T follicular helper cell (primary cell): ENCODE data around the gene CDH12.
"Not testable (repeated sequence)": the region's sequence is repeated elsewhere in the genome, so short reads cannot be mapped to it uniquely, and the experiment has no call there.

ENCODE experiments used
- DNase-seq: peaks from one replicate; pipeline ENCODE4 v3.0.0-alpha.2; 2020; ENCODE audit warnings: low read depth

Gene CDH12

DNA sequence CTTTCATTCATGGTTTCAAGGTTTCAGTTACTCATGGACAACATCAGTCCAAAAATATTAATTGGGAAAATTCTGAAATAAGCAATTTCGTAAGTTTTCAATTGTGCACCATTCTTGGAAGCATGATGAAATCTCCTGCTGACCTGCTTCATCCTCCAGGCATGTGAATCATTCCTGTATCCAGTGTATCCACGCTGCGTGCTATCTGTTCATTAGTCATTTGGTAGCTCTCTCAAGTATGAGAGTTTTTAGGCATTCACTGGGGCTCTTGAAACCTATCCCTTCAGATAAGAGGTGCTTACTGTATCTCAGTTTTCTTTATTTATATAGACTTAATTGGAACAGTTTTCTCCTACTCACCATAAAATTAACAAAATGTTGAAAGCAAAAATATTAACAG lies 293.0 kb downstream of the CDH12 start:
- no peak for DNase-seq

DNA sequence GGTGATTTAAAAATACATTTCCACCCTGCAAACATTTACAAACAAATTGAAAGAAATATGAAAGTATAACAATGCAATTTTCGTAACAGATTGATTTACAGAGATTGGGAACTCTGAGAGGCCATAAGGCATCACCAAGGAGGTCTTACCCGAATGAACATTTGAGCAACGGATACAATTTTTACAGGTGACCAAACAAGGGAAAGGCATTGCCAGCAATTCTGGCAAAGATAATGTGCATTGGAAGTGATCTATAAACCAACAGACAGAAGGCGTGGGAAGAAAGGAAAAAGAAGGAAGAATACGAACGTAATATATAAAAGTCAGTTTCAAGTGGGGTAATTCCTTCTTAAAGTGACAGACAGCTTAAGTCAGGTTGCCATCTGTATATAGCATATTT lies 295.9 kb downstream of the CDH12 start:
- DNase-seq, result no peak

DNA sequence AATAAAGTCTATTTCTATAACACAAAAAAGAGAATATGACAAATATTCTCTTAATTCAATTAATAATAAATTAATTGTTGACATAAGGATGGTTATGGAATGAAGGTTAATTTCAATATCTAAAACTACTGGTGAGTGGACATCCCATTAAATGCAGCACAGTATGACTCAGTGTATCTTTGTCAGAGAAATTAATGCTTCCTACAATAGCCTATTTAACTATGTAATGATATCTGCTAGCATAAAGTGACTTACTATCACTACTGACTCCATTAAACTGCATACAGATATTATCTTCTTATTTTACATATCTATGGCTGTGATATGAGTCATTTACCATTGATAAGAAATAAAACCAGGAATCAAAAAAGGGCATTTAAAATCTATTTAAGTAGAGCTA lies 298.7 kb downstream of the CDH12 start:
- no peak for DNase-seq

DNA sequence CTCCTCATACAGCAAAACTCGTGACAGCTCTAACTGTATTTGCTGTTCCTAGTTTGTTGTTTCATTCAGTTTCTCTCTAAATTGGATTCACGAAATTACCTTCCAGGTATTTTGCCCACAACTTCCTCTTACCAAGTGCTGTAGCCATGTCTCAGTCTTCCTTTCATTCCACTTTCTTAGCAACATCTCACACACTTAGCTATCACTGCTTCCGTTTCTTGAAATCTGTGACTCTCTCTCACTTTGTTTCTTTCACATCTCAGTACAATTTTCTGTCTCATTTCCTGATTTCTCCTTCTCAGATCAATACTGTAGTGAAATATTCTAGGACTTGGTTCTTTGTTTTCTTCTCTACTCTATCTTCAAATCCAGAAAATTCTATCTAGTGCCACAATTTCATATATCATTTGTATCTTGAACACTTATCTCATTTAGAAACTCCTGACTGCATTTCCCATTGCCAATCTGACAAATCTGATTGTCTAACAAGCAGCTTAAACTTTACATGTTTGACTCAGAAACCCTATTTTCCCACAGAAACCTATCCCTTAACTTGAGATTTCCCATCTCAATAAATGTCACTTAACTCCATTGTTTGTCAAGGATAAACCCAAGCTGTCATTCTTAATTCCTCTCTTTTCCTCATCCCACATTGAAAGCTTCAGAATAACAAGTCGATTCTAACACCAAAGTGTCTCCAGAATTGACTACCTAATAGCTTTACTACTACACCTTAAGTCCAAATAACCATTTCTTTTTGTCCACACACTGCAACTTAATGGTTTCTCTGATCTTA lies 303.1 kb downstream of the CDH12 start:
- no peak for DNase-seq

DNA sequence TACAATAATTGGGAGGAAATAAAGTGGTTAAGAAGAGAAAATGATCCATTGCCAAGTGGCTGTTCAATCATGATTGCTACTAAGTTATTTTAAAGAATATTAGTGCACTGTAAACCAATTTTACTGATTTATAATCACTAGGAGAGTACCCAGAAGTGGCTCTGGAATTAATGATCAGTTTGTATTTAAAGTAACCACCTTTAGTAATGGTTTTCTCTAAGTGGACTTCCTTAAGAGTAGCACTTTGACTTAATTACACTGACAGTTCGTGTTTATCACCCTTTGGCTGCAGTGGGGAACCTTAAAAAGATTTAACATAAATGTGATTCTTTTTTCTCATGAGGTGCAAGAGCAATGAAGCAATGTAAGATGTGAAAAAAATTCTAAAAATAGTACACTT lies 310.8 kb downstream of the CDH12 start:
- no peak for DNase-seq

DNA sequence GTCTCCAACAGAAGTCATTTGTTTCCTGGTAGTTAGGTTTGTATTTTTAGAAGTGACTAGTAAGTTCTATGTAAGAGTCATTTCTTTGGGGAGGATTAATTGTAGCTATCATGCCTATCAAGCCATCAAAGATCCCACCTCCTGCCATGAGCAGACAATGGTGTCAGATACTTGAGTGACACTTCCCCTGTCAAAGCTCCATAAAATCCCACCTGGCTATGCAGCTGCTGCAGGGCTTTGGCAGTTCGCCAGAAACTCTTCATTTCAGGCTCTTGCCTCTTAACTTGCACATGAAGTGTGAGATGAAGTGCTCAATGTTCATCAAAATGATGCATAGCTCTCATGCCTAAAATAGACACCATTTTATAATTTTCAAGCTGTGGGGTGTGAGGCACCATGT lies 312.1 kb downstream of the CDH12 start:
- DNase-seq, result no peak

DNA sequence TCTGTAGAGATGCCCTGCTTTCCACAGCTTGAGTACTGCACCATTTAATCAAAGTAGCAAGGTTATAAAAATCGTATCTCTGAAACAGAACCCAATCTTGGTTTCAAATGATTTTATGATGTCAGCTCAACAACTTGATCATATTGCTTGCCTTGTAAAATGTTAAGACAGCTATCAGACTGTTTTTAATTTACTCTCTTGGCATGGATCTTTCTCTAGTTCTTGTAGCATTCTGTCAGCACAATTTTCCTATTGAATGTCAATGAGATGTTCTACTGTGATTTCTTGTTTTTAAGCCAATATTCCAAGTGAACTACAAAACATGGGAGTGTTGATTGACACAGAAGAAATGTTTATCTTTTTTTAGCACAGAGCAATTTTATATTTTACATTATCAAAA lies 313.4 kb downstream of the CDH12 start:
- DNase-seq, result no peak

DNA sequence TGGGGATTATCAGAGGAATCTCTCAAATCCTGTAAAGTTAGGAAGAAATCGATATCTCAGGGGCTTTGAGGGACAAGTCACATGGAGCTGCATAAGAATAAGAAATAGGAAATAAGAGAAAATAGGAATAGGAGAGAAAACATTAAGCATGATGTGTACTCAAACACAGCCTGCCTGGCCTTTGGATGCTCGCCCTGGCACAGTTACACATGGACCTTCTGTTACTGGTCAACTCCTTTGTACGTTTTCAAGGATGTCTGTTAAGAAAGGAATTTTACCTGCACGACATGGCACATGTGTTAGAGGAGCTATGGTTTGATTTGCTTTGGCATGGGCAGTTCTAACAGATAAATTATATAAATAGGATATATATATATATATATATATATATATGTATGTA lies 321.2 kb downstream of the CDH12 start:
- no peak for DNase-seq

DNA sequence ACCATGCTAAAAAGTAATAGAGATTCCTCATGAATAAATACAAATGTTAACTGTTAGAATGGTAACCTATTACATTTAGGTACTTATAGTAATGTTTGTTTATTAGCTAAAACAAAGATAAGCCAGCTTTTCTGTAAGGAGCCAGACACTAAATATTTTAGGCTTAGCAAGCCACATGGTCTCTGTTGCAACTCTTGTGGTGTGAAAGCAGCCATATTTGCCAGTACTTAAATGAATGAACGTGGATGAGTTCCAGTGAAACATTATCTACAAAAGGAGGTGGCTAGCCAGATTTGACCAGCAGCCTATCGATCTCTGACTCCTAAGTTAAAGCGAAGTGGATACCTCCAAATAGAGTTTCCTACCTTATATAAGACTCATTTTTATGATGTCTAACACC lies 331.6 kb downstream of the CDH12 start:
- no peak for DNase-seq

DNA sequence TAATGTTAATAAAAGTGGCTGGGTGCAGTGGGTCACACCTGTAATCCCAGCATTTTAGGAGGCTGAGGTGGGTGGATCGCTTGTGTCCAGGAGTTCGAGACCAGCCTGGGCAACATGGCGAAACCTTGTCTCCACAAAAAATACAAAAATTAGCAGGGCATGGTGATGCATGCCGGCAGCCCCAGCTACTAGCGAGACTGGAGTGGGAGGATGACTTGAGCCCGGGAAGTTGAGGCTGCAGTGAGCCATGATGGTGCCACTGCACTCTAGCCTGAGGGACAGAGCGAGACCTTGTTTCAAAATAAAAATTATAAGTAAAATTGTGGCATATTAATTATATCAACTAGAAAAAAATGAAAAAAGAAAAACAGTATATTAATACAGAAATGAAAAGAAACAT lies 336.6 kb downstream of the CDH12 start:
- not testable (repeated sequence) for DNase-seq

DNA sequence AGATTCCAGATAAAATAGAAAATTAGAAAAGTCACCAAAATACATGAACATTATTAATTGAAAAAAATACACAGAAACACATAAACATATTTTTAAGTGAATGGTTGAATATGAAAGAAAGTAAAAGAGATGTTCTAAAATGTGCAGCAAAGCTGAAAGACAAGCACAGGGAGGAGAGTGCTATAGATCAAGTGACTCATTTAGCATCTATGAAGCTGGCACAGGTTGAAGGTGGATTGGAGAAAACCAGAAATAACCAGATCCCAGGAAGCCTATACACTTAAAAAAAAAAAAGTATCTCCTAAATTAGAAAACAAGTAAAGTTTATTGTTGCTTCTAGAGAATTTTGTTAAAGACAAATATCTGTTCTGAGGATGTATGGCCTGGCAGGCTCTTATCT lies 338.9 kb downstream of the CDH12 start:
- no peak for DNase-seq

DNA sequence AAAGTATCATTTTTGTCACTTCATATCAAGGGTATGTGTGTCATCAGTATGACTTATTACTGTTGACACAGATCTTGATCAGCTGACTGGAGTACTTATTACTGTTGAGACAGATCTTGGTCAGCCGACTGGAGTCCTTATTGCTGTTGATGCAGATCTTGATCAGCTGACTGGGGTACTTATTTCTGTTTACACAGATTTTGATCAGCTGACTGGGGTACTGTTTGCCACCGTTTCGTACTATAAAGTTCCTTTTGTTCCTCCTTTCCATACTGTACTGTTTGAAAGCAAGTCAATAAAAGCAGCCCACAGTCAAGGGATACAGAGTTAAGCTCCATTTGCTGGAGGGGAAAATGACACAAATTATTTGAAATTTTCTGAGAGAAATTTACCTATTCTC lies 347.3 kb downstream of the CDH12 start:
- DNase-seq, result no peak

DNA sequence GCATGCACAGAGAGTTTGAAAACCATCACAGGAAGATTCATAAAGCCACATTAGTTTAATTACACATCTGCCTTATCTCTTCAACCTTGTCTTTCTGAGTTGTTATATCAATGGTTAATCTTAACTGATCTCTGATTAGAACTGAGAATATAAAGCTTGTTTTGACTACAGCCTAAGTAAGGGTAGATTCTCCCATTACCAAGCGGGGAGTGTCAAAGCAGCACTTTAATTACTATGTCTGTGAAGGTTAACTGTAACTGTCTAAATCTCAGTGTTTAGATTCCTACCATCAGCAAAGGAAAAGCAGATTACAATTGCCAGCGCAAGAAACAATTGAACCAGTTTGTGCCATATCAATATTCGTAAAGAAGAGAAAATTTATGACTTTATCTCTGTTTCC lies 348.7 kb downstream of the CDH12 start:
- DNase-seq, result no peak

DNA sequence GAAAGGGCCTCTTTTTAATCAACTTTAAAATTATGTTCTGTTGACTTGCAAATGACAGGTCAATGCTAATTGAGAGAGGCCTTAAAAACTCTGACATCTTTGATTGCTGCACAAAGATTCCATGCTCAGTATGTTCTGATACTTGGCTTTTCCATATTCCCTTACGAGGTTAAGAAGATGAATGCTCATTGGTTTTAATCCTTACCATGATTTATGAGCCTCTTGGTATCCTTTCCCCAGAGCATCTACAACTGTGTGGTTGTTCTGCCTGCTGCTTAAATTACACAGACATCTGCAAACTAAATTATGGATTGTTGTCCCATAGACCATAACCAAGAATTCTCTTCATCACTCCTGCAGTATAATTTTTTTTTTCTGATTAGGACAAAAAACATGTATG lies 352.6 kb downstream of the CDH12 start:
- DNase-seq, result no peak

DNA sequence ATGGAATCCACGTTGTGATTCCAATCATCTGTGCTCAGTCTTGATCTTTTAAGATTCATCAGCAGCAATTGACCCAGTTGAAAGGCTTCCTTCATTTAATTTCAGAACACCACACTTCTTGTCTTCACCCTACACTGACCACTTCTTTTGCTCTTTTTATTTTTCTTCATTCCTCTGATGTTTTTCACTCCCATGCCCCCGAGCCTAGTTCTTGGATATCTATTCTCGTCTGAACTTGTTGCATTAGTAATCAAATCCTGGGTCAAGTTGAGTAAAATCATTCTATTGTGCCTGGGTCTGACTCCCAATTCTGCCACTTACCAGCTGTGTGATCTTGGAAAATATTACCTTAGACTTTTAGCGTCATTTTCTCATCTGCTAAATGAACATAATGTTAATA lies 356.5 kb downstream of the CDH12 start:
- no peak for DNase-seq

DNA sequence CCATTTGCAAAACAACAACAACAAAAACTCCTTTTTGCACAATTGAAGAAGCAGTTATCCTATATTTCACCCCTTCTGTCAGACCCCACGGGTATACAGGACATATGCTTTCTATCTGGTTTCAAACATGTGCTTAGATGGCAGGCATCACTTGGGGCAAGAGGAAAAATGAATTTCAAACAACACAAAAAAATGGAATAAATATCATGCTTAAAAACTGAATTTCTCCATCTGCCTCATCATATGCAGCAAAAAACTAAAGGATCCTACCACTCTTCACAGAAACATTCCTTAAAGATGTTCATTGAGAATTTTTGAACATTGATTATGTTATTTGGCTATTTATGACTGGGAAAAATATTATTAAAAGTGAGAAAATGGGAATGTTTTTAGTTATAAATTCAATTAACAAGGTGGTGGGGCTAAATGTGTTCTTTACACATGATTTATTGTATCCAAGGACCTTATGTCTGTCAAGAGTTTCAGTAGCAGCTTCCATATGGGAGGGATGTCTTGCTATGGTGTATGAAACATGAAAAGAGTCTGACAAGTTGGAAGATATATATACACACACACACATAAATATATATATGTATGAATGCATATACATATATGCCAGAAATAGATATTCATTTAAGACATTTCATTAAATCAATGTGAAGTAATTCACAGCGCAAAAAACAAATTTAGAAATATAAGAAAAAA lies 358.0 kb downstream of the CDH12 start:
- DNase-seq, result no peak

DNA sequence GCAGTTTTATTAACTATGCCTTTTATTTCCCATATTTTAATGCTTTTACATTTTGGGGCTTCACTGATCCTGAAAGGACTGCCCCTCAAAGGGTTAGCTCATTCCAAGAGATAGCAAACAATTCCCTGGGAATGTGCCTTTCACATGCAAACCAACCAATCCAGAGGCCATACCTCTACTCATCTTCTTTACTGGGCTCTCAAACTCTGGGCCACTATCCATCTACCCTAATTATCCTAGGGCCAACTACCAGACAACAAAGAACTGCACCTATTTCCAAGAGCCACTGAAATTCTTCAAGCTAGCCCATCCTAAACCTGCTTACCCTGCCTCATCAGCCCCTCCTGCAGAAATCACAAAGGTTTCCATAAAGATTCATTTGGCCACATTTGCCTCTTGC lies 364.7 kb downstream of the CDH12 start:
- no peak for DNase-seq

DNA sequence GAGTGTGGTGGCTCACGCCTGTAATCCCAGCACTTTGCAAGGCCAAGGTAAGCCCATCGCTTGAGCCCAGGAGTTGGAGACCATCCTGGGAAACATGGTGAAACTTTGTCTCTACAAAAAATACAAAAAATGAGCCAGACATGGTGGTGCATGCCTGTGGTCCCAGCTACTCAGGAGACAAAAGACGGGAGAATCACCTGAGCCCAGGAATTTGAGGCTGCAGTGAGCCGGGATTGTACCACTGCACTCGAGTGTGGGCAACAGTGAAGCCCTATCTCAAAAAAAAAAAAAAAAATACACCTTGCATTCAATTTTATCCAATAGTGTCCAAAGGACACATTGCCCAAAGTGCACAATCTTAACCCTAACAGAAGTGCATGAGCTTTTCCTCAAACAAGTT lies 372.8 kb downstream of the CDH12 start:
- DNase-seq, result no peak

DNA sequence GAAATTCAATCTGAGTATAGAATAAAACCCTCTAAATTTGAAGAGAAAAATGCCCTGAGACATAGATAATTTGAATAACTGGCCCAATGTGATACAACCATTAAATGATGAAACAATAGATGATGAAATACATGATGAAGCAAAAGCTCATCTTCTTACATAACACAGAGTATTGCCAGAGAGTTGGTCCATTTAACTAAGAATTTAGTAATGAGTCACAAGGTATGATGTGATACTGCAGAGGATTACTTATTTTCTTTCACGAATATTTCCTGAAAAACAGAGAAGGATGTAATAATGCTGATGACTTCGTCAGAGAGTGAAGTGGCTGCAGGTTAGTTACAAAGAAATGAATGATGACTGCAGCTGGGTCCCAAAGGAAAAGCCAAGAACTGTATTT lies 379.3 kb downstream of the CDH12 start:
- no peak for DNase-seq

DNA sequence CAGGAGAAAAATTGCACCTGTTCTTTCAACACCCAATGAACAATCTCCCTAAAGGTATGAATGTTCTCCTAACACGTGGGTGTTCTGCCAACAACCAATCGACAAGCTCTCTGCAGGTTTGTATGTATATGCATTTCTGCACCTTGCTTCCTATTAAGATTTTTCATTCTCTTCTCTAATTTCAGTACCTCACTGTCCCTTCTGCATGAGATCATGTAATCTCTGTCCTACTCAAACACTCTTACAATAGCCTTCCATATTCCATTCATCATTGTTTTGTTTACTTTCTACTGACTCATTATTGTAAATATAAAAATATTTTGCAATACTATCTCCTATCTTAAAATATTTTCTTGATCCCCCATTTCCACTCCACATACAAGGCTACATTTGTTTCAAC lies 382.0 kb downstream of the CDH12 start:
- no peak for DNase-seq

DNA sequence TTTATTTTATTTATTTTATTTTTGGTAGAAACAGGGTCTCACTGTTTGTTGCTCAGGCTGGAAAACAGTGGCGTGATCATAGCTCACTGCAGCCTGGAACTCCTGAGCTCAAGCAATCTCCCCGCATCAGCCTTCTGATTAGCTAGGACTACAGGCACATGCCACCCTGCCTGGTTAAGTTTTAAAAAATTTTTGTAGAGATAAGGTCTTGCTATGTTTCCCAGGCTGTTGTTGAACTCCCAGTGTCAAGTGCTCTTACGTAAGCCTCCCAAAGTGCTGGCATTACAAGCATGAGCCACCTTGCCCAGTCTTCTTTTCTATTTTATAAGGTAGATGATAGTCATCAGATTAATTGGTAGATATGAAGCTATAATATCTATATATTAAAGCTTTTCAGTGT lies 382.7 kb downstream of the CDH12 start:
- DNase-seq, result no peak

DNA sequence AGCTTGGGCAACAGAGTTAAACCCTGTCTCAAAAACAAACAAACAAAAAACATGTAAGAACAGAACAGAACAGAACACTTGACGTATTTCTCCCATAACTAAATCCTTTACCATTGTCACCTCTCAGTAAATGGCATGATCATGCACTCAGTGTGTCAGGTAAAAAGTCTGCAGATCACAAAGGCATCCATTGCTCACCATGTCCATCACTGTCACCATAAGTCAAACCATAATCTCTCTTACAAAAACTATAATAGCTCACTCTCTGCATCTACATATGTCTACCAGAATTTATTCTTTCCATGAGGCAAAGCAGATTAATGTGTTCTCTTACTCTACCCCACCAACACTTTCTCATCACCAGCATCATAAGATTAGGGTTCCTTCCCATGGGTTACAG lies 387.5 kb downstream of the CDH12 start:
- DNase-seq, result no peak

DNA sequence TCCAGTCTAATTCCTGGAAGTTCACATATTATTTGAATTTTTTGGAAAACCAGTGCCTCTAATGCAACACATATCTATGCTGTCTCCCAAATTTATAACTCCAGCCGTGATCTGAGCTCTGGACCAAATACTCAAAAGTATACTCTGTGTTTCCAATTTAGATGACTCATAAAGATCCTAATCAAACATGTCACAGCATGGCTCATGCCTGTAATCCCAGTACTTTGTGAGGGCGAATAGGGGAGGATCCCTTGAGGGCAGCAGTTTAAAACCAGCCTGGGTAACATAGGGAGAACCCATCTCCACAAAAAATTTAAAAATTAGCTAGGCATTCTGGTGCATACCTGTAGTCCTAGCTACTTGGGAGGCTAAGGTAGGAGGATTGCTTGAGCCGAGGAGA lies 388.0 kb downstream of the CDH12 start:
- DNase-seq, result no peak

DNA sequence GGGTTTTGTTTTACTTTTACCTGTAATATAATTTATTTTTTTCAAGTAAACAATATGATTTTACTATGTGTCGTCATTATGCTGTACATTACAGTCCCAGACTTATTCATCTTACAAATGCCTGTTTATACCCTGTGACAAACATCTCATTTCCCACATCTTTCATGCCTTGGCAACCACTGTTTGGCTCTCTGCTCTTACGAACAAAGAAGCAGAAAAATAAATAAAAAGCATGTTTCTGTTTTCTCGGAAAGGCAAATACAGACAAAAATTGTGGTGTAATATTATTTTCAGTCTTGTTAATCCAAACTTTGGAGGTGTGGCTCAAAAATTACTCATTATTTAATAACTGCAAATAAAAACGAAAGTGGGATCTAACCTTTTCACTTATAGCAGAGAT lies 393.0 kb downstream of the CDH12 start:
- DNase-seq, result no peak
